Prostate gland (tissue), 2 donors: ENCODE data around the gene CCS. TPM values are rescaled to one million over a fixed set of nuclear protein-coding genes. Genes with fewer than 3 reads are reported as not detected.
"Not testable (repeated sequence)": the region's sequence is repeated elsewhere in the genome, so short reads cannot be mapped to it uniquely, and the experiment has no call there.

Experiments used
- DNase-seq: peaks from one replicate; pipeline ENCODE4 v3.0.0-alpha.2; 2019; ENCODE audit warnings: low spot score
- H3K27ac ChIP-seq, 2 donors: fragments of 200-600 bp; sonication (generic); 2 replicates each; pipeline ENCODE4 v1.5.1; 2017 to 2019
- H3K27me3 ChIP-seq: fragments of 200-600 bp; sonication (generic); replicated peaks from 2 replicates; pipeline ENCODE4 v1.5.1; 2019; ENCODE audit not compliant: insufficient read depth
- H3K36me3 ChIP-seq, 2 donors: fragments of 200-600 bp; sonication (generic); 1 replicate in 1 of 2; 2 replicates in 1 of 2; pipeline versions ENCODE4 v1.5.1 to v1.8.1; 2017 to 2019
- H3K4me1 ChIP-seq: fragments of 200-600 bp; sonication (generic); replicated peaks from 2 replicates; pipeline ENCODE4 v1.5.1; 2019
- H3K4me3 ChIP-seq, 2 donors: fragments of 200-600 bp; sonication (generic); 2 replicates each; pipeline ENCODE4 v1.5.1; 2017 to 2019
- H3K9me3 ChIP-seq: fragments of 200-600 bp; sonication (generic); 2 replicates; pipeline ENCODE4 v1.5.1; 2017
- CTCF ChIP-seq, 4 experiments: fragments of 200-600 bp in 2 of 4; fragments of 450-650 bp in 2 of 4; sonication (generic) in 2 of 4; IDR thresholded peaks; 1 replicate in 3 of 4; 2 replicates in 1 of 4; pipeline ENCODE4 v1.5.1; 2016 to 2019; ENCODE audit warnings: antibody characterized with exemption in 4 of 4, mild to moderate bottlenecking in 2 of 4, moderate library complexity in 2 of 4
- POLR2A ChIP-seq: fragments of 450-650 bp; IDR thresholded peaks from one replicate; pipeline ENCODE4 v1.6.1; 2016; ENCODE audit warnings: antibody characterized with exemption, mild to moderate bottlenecking
- POLR2AphosphoS5 ChIP-seq: sonication (generic); formaldehyde crosslinking; IDR thresholded peaks from one replicate; pipeline ENCODE4 v1.6.1; 2017; ENCODE audit warnings: antibody characterized with exemption
- WGBS: methylation state at CpG from one replicate; pipeline ENCODE4 v1.1.5; 2018; 5-methylcytosine and 5-hydroxymethylcytosine counted together
- intact Hi-C: fragments of 100-400 bp; cut with DNase I; formaldehyde crosslinking; loops from one replicate; pipeline ENCODE4 v1.14.2; 2022
- total RNA-seq, 2 donors: library from RNA; depleted of rRNA; stranded (reverse); fragments of >200 nt; gene quantifications; one replicate each; pipeline ENCODE4 v1.1.0, GENCODE V29; 2016

The CCS gene
- 10 to 100 TPM; 31.0 to 63.8 TPM for total RNA-seq

GRCh38 chr11:66592457-66593302 lies at the start of gene CCS, which contains the start of gene CCDC87:
Gene CCS, plus strand, starts transcription at chr11:66593185. Its CDS starts 77 bp downstream, at chr11:66593262.
Gene CCDC87, minus strand, starts transcription at chr11:66593063. Its CDS starts 48 bp downstream, at chr11:66593015.
- intact Hi-C loops, result loop anchor here (5.0 kb wide), 1 partner anchor 85 kb away; the partner anchor contains the start of gene RBM4B
- H3K9me3 ChIP-seq, result no peaks in the 10 kb centered on the region
- DNase-seq, result peak; percentile 97
- H3K4me1 ChIP-seq, result peaks cover 8% of the 10 kb centered on the region
- peak; percentile 57 to 88 (median 72) for TF ChIP-seq CTCF (IDR thresholded peaks at IDR 0.05)
- peak; percentile 99 for TF ChIP-seq POLR2AphosphoS5
- TF ChIP-seq POLR2A, result peak; percentile 93
- H3K36me3 ChIP-seq, result no peaks in the 10 kb centered on the region
- H3K4me3 ChIP-seq, result peak within 1 kb of the TSS; percentile 60 to 66
- H3K27me3 ChIP-seq, result no peaks in the 10 kb centered on the region
- peak within 1 kb of the TSS; percentile 80 to 83 for H3K27ac ChIP-seq
- WGBS, result 18% methylated on average over 56 of the region's 68 CpGs

- Histone ChIP-seq H3K4me3 (no peak overlapping the region), H3K27ac (no peak overlapping the region), H3K27me3 (no peaks in the 10 kb centered on the region), H3K36me3 (no peaks in the 10 kb centered on the region), H3K4me1 (peaks cover 4% of the 10 kb centered on the region), H3K9me3 (no peaks in the 10 kb centered on the region)
- TF ChIP-seq CTCF (IDR thresholded peaks at IDR 0.05) (peak in 2 of 4 experiments; percentile 29 to 33), POLR2AphosphoS5 (no peak)
- intact Hi-C loops, result no loop called here
- DNase-seq, result no peak
- WGBS, result 19% methylated on average over 26 of the region's 26 CpGs
These were observed 49.5 kb upstream of the CCS start for GRCh38 chr11:66543263-66544107.

- DNase-seq, result not testable (repeated sequence)
These were observed 48.0 kb upstream of the CCS start for GRCh38 chr11:66544952-66545351.

GRCh38 chr11:66545701-66546367 lies 47.2 kb upstream of the CCS start, which contains the start of gene ZDHHC24:
Gene ZDHHC24, minus strand, starts transcription at chr11:66546048. Its CDS starts 45 bp downstream, at chr11:66546003.
- Histone ChIP-seq H3K4me1 (peaks cover 4% of the 10 kb centered on the region), H3K9me3 (no peaks in the 10 kb centered on the region), H3K27ac (peak within 1 kb of the TSS in 1 of 2 donors; percentile 55), H3K27me3 (no peaks in the 10 kb centered on the region), H3K36me3 (no peaks in the 10 kb centered on the region), H3K4me3 (peak within 1 kb of the TSS; percentile 71 to 81)
- intact Hi-C loops, result no loop called here
- under 1% methylated on average over 59 of the region's 71 CpGs for WGBS
- TF ChIP-seq POLR2AphosphoS5, result peak; percentile 91
- no peak for TF ChIP-seq CTCF (IDR thresholded peaks at IDR 0.05)
- TF ChIP-seq POLR2A, result peak; percentile 25
- peak; percentile 95 for DNase-seq

More at GRCh38 chr11:66544952-66545351, 48.0 kb upstream of the CCS start:
- H3K4me1 ChIP-seq, H3K9me3 ChIP-seq, intact Hi-C loops, H3K27ac ChIP-seq, H3K27me3 ChIP-seq, H3K36me3 ChIP-seq: not testable (repeated sequence)
- WGBS, result 75% methylated on average over 14 of the region's 14 CpGs
- H3K4me3 ChIP-seq, result peak overlapping the region in 1 of 2 donors; percentile 71
